ENCODE measurements around the gene BTBD17. TPM values are rescaled to one million over a fixed set of nuclear protein-coding genes. Genes with fewer than 3 reads are reported as not detected.

BTBD17 gene
- polyA plus RNA-seq, 2 of the 4 experiments (the other 2 are of a cell fraction) = not detected

DNA sequence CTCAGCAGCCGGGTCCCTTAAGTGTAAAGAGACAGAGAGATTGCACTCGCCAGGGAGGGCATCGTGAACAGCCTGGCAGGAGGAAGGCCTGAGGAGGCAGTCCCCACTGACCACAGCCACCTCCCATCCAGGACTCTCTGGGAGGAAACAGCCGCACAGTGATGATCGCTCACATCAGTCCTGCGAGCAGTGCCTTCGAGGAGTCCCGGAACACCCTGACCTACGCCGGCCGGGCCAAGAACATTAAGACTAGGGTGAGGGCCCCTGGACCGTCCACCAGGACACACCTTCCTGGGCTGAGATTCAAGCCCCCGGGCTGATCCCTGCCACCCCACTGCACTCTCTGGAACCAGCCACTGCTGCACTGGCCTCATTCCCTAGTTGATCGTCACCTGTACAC lies 14.0 kb downstream of the BTBD17 start:
- Histone ChIP-seq H3K4me1 (0 out of 3 replicates have a peak, but pooled peaks cover 4% of the 10 kb centered on the region), H3K27ac (no peak overlapping the region), H3K4me3 (no peak overlapping the region), H3K9me3 (no peaks in the 10 kb centered on the region), H3K4me2 (no peak overlapping the region)
- POLR2A ChIA-PET = no interaction called here
- no peak for ATAC-seq
- TF ChIP-seq HOXA7 (CRISPR knock-in tag; IDR thresholded peaks at IDR 0.05) (no peak), POLR2A (IDR thresholded peaks at IDR 0.05; ENCODE audit: low read length) (0 out of 2 replicates have a peak, but pooled peaks have one; percentile 15)
- no peak for FAIRE-seq
- CTCF ChIA-PET = interaction anchor here (0.6 to 34.5 kb wide), 5 partner anchors 8 to 222 kb away, joined by 3 to 674 read pairs (median 6); partner anchors contain the start of genes BTBD17 and GPR142
- DNase-seq (ENCODE audit: low read depth in 1 of 2, low spot score in 1 of 2) = no peak
- WGBS (ENCODE audit: missing lambda C conversion rate) = 52% methylated on average over 11 of the region's 14 CpGs

GRCh38 chr17:74345433-74346241 lies 16.0 kb downstream of the BTBD17 start:
- no peak overlapping the region for H3K4me2 ChIP-seq
- DNase-seq (ENCODE audit: low read depth in 1 of 2, low spot score in 1 of 2) (no peak), FAIRE-seq (no peak), ATAC-seq (no peak)
- no peak overlapping the region for H3K4me3 ChIP-seq
- H3K4me1 ChIP-seq = no peaks in the 10 kb centered on the region
- ChIA-PET POLR2A (no interaction called here), CTCF (interaction anchor here (0.6 to 34.5 kb wide), 11 partner anchors 7 to 924 kb away, joined by 3 to 674 read pairs (median 4); partner anchors contain the start of genes BTBD17 and GPR142)
- no peak for TF ChIP-seq SMC3 (IDR thresholded peaks at IDR 0.05)
- TF ChIP-seq JUNB (IDR thresholded peaks at IDR 0.05) = no peak
- TF ChIP-seq PHF8 (IDR thresholded peaks at IDR 0.05; ENCODE audit: borderline replicate concordance, low read depth) = no peak
- no peak for TF ChIP-seq FOSB (CRISPR knock-in tag; IDR thresholded peaks at IDR 0.05)
- TF ChIP-seq SREBF2 (IDR thresholded peaks at IDR 0.05) = no peak
- TF ChIP-seq ZFP36 (IDR thresholded peaks at IDR 0.05; ENCODE audit: borderline replicate concordance, partially characterized antibody) = no peak
- TF ChIP-seq, protein P1, sequence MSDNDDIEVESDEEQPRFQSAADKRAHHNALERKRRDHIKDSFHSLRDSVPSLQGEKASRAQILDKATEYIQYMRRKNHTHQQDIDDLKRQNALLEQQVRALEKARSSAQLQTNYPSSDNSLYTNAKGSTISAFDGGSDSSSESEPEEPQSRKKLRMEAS (IDR thresholded peaks at IDR 0.05) = no peak
- TF ChIP-seq CBX2 (IDR thresholded peaks at IDR 0.05; ENCODE audit: borderline replicate concordance, low read depth) = no peak
- WGBS (ENCODE audit: missing lambda C conversion rate) = 71% methylated on average over 10 of the region's 13 CpGs
- H3K27ac ChIP-seq = no peak overlapping the region
- no peaks in the 10 kb centered on the region for H3K9me3 ChIP-seq

GRCh38 chr17:74344658-74345057 lies 17.0 kb downstream of the BTBD17 start:
- DNase-seq (ENCODE audit: low read depth in 1 of 2, low spot score in 1 of 2) (no peak), FAIRE-seq (no peak), ATAC-seq (no peak)
- CTCF ChIA-PET = interaction anchor here (1.1 to 34.5 kb wide), 4 partner anchors 9 to 114 kb away, joined by 3 to 674 read pairs (median 6); partner anchors contain the start of genes BTBD17 and GPR142
- no peak overlapping the region for H3K4me3 ChIP-seq
- H3K27ac ChIP-seq = no peak overlapping the region
- TF ChIP-seq, protein P2, sequence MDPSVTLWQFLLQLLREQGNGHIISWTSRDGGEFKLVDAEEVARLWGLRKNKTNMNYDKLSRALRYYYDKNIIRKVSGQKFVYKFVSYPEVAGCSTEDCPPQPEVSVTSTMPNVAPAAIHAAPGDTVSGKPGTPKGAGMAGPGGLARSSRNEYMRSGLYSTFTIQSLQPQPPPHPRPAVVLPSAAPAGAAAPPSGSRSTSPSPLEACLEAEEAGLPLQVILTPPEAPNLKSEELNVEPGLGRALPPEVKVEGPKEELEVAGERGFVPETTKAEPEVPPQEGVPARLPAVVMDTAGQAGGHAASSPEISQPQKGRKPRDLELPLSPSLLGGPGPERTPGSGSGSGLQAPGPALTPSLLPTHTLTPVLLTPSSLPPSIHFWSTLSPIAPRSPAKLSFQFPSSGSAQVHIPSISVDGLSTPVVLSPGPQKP (IDR thresholded peaks at IDR 0.05; ENCODE audit: low read depth, low read length) = no peak
- TF ChIP-seq HEYL (CRISPR knock-in tag; IDR thresholded peaks at IDR 0.05) (no peak), KDM1A (IDR thresholded peaks at IDR 0.05; ENCODE audit: low read depth) (no peak), RCOR1 (IDR thresholded peaks at IDR 0.05; ENCODE audit: low read depth, low read length) (no peak), HOXA7 (CRISPR knock-in tag; IDR thresholded peaks at IDR 0.05) (no peak), MAZ (IDR thresholded peaks at IDR 0.05; ENCODE audit: borderline replicate concordance, low read depth, low read length) (no peak), ZC3H11A (IDR thresholded peaks at IDR 0.05) (no peak)
- POLR2A ChIA-PET = no interaction called here
- H3K9me3 ChIP-seq = no peaks in the 10 kb centered on the region
- H3K4me1 ChIP-seq = no peaks in the 10 kb centered on the region
- WGBS (ENCODE audit: missing lambda C conversion rate) = 82% methylated on average over 13 of the region's 21 CpGs
- H3K4me2 ChIP-seq = no peak overlapping the region

- CTCF ChIA-PET = interaction anchor here (1.0 to 34.5 kb wide), 3 partner anchors 10 to 64 kb away, joined by 3 to 674 read pairs (median 7); partner anchors contain the start of genes BTBD17 and GPR142
- Histone ChIP-seq H3K9me3 (no peaks in the 10 kb centered on the region), H3K27ac (no peak overlapping the region), H3K4me2 (no peak overlapping the region), H3K4me1 (no peaks in the 10 kb centered on the region), H3K4me3 (no peak overlapping the region)
- TF ChIP-seq PBX3 (IDR thresholded peaks at IDR 0.05) = no peak
- TF ChIP-seq BHLHE40 (IDR thresholded peaks at IDR 0.05; ENCODE audit: low read depth, low read length) = no peak
- TF ChIP-seq ZFP36 (IDR thresholded peaks at IDR 0.05; ENCODE audit: borderline replicate concordance, partially characterized antibody) = no peak
- no peak for TF ChIP-seq POLR2AphosphoS2 (conservative IDR thresholded peaks at IDR 0.05; ENCODE audit: low read length)
- no peak for TF ChIP-seq KDM5A (IDR thresholded peaks at IDR 0.05)
- TF ChIP-seq, protein P1 (IDR thresholded peaks at IDR 0.05) = no peak
- no peak for TF ChIP-seq CHD2 (IDR thresholded peaks at IDR 0.05; ENCODE audit: low read length, partially characterized antibody)
- TF ChIP-seq POLR2A (IDR thresholded peaks at IDR 0.05; ENCODE audit: low read length) = no peak
- no peak for TF ChIP-seq EHMT2 (IDR thresholded peaks at IDR 0.05; ENCODE audit: low read depth)
- no peak for TF ChIP-seq ZSCAN20 (CRISPR knock-in tag; IDR thresholded peaks at IDR 0.05)
- TF ChIP-seq, protein P2 (IDR thresholded peaks at IDR 0.05; ENCODE audit: low read depth, low read length) = no peak
- FAIRE-seq (no peak), DNase-seq (ENCODE audit: low read depth in 1 of 2, low spot score in 1 of 2) (no peak), ATAC-seq (no peak)
- WGBS (ENCODE audit: missing lambda C conversion rate) = 26% methylated on average over 6 of the region's 9 CpGs
- POLR2A ChIA-PET = no interaction called here
Observed at GRCh38 chr17:74343526-74344284, 18.0 kb downstream of the BTBD17 start.

All from A549 (cell line).